ENCODE data around the gene LMX1B. TPM values are rescaled to one million over a fixed set of nuclear protein-coding genes. Genes with fewer than 3 reads are reported as not detected.
A peak's percentile ranks its signal among the peaks of the same experiment; 100 is the strongest.
"Not testable (repeated sequence)": the region's sequence is repeated elsewhere in the genome, so short reads cannot be mapped to it uniquely, and the experiment has no call there.

Gene LMX1B
- total and polyA plus RNA-seq, 7 donors: 0.12 to 1.4 (median 0.16) TPM; not detected in 2

DNA sequence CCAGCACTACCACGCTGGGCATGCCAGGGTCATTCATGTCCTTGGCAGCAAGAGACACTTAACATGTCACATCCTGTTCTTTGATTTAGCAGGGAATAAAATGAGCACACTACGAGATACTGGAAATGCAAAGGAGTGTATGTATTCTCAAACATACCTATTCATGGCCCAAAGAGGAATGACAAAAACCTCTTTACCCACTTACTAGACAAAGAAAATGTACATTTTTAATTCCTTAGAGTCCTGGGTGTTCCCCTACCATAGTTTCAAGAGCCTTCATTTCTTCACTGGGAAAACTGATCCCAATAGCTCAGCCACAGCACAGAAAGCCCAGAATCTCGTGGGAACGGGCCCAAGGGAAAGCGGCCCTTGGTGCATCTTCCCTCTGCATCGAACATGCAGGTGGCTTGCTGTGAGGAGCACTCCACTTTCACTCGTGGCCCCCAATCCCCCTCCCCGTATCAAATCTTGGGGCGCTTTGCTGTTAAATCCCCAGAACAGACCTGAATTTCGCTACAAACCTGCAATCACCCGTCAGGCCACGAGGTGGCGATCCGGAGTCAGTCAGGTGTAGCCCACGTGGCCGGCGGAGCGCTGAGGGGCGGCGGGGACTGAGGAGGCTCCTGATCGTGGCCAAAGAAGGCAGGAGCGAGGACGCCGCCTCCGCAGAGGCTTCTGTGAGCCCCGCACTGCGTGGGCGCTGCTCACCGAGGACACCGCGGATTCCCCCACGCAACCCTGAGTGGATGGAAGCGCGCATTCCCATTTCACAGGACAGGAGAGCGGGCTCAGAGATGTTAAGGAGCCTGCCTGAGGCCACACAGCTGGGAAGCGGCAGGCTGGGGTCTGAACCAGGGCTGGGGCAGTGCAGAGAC, 91.4 kb downstream of the LMX1B start:
- WGBS, 2 donors: 9 to 11% methylated on average over 36 of the region's 36 CpGs
- intact Hi-C loops (cut with DNase I): loop anchor here (1.0 kb wide), 1 partner anchor 76 kb away; no protein-coding TSS in a partner anchor
- Histone ChIP-seq H3K27me3 (peaks cover 5 to 68% (median 34%) of the 10 kb centered on the region in 3 donors), H3K4me1 (peaks cover 0 to 18% (median 16%) of the 10 kb centered on the region in 4 donors), H3K36me3 (no peaks in the 10 kb centered on the region), H3K4me3 (peak overlapping the region in 2 of 4 donors; percentile 23 to 38), H3K27ac (no peak overlapping the region), H3K9me3 (no peaks in the 10 kb centered on the region)
- TF ChIP-seq EP300 (IDR thresholded peaks at IDR 0.05) (no peak), POLR2AphosphoS5 (IDR thresholded peaks at IDR 0.05) (no peak), CTCF (IDR thresholded peaks at IDR 0.05) (peak; percentile 87 to 97 (median 92)), POLR2A (IDR thresholded peaks at IDR 0.05) (no peak)
- peak; percentile 88 for DNase-seq

DNA sequence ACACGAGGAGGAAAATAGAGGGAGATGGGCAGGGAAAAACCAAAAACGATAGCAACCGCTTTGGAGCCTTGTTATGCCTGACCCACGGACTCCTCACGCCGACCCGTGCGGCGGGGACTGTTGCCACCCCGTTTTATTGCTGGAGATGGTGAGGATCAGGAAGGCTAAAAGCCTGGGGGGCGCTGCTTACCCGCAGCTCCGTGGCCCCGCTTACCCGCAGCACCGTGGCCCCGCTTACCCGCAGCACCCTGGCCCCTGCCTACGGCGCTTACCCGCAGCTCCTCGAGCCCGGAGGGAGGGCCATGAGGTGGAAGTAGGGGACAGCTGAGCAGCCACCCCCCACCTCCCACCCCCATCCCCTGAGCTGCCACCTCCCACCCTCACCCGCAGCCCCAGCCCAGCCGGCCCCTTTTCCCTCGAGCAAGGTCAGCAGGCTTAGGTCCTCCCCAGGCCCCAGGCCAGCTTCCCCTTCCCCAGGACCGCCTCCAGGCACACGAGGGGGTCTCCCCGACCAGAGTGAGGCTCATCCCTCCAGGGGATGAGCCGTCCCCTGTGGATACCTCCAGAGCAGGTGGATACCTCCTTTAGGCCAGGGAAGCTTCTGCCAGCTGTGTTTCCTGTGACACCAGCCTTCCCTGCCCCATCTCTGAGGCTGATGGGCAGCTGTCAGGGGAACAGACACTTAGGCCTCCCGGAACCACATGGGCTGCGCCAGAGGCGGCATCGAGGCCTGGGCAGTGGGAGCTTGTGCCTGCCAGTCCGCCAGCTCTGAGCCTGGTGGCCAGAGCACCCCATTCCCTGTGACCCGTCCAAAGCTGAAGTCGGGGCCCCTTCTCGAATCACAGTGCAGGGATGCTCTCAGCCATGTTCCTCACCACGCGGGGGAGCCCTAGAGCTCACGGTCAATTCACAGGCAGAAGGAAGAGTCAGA, 92.3 kb downstream of the LMX1B start:
- peak; percentile 72 for DNase-seq
- TF ChIP-seq EP300 (IDR thresholded peaks at IDR 0.05) (no peak), CTCF (IDR thresholded peaks at IDR 0.05) (peak in 3 of 4 experiments; percentile 34 to 50 (median 40)), POLR2A (IDR thresholded peaks at IDR 0.05) (no peak)
- Histone ChIP-seq H3K27ac (no peak overlapping the region), H3K36me3 (no peaks in the 10 kb centered on the region), H3K27me3 (peaks cover 5 to 59% (median 34%) of the 10 kb centered on the region in 3 donors), H3K9me3 (no peaks in the 10 kb centered on the region), H3K4me3 (peak overlapping the region in 2 of 4 donors; percentile 23 to 38), H3K4me1 (peaks cover 0 to 18% (median 16%) of the 10 kb centered on the region in 4 donors)
- 34 to 35% methylated on average over 41 of the region's 41 CpGs for WGBS, 2 donors
- intact Hi-C loops (cut with DNase I): loop anchor here (1.0 kb wide), 1 partner anchor 75 kb away; no protein-coding TSS in a partner anchor

DNA sequence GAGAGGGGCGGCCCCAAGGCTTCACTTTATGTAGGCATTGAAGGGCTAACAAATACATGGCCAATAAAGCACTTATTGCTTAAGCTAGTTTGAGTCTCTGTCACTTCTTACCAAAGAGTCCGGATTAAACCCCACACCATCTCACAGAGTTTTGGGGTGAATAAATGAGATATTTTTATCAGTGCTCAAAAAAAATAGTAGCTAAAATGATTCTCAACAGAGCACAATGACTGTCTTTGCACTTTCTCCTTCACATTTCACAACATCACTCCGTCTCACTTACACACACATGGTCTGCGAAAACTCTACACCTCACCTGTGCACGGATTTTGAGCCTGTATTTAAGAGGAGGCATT, 92.9 kb downstream of the LMX1B start:
- WGBS, 2 donors: 47 to 63% methylated on average over 5 of the region's 5 CpGs
- no peaks in the 10 kb centered on the region for H3K36me3 ChIP-seq
- no peak overlapping the region for H3K27ac ChIP-seq
- H3K4me1 ChIP-seq: peaks cover 0 to 18% (median 16%) of the 10 kb centered on the region in 4 donors
- H3K9me3 ChIP-seq: no peaks in the 10 kb centered on the region
- TF ChIP-seq POLR2AphosphoS5 (IDR thresholded peaks at IDR 0.05): no peak
- no peak for TF ChIP-seq EP300 (IDR thresholded peaks at IDR 0.05)
- TF ChIP-seq POLR2A (IDR thresholded peaks at IDR 0.05): no peak
- TF ChIP-seq CTCF (IDR thresholded peaks at IDR 0.05): no peak
- DNase-seq: no peak
- peaks cover 5 to 53% (median 34%) of the 10 kb centered on the region in 3 donors for H3K27me3 ChIP-seq
- intact Hi-C loops (cut with DNase I): no loop called here
- H3K4me3 ChIP-seq: no peak overlapping the region

DNA sequence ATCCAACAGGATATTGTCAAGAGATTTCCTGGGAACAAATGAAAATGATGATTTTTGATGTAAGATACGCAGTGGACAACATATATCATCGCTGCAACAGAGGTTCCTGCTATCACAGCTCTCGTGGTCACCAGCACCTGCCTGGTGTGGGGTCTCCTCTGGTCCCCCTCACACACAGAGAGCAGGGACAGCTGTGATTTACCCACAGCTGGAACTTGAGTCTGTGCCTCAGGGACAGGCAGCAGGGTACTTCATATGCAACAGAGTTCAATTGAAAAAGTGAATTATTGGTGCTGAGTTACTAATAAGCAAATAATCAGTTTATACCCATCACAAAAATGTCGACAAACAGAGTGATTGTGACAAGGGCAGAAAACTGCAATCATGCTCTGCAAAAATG, 93.4 kb downstream of the LMX1B start:
- H3K36me3 ChIP-seq: no peaks in the 10 kb centered on the region
- WGBS, 2 donors: 69 to 78% methylated on average over 4 of the region's 4 CpGs
- H3K4me1 ChIP-seq: peaks cover 0 to 18% (median 16%) of the 10 kb centered on the region in 4 donors
- peaks cover 5 to 49% (median 31%) of the 10 kb centered on the region in 3 donors for H3K27me3 ChIP-seq
- no peak overlapping the region for H3K4me3 ChIP-seq
- DNase-seq: no peak
- TF ChIP-seq EP300 (IDR thresholded peaks at IDR 0.05) (no peak), CTCF (IDR thresholded peaks at IDR 0.05) (no peak), POLR2A (IDR thresholded peaks at IDR 0.05) (no peak), POLR2AphosphoS5 (IDR thresholded peaks at IDR 0.05) (no peak)
- intact Hi-C loops (cut with DNase I): no loop called here
- H3K9me3 ChIP-seq: no peaks in the 10 kb centered on the region
- H3K27ac ChIP-seq: no peak overlapping the region

GRCh38 chr9:126707712-126708111, 94.0 kb downstream of the LMX1B start:
- Histone ChIP-seq H3K27me3 (peaks cover 5 to 42% (median 25%) of the 10 kb centered on the region in 3 donors), H3K4me1 (peaks cover 0 to 18% (median 16%) of the 10 kb centered on the region in 4 donors)
- H3K36me3 ChIP-seq; H3K9me3 ChIP-seq; H3K27ac ChIP-seq; intact Hi-C loops (cut with DNase I); H3K4me3 ChIP-seq: not testable (repeated sequence)
- DNase-seq: peak; percentile 17
- 93 to 94% methylated on average over 10 of the region's 10 CpGs for WGBS, 2 donors

Data from sigmoid colon (tissue), 7 donors.